HCT116 (cell line): ENCODE results near the gene BCL6. TPM values are rescaled to one million over a fixed set of nuclear protein-coding genes. Genes with fewer than 3 reads are reported as not detected.

Experiments
- ATAC-seq: fragments of 200-7000 bp; cut with Tn5 transposase; 2 replicates; pipeline ENCODE4 v1.9.1; 2020; ENCODE audit warnings: mild to moderate bottlenecking, moderate library complexity
- BruUV-seq: library from RNA; stranded (reverse); fragments of 400-500 nt; replicated peaks from 2 replicates; lab custom pipeline; 2021; lab: Mats Ljungman, UMichigan
- CTCF ChIA-PET: fragments of 300-600 bp; sonication (Branson Sonifier 250); formaldehyde crosslinking; loops from one replicate; lab custom pipeline; 2021; ENCODE audit warnings: antibody characterized with exemption; lab: Charles Lee
- POLR2A ChIA-PET: fragments of 300-600, 350-600 bp; sonication (Branson Sonifier 250); formaldehyde crosslinking; loops from one replicate; lab custom pipeline; 2021; ENCODE audit warnings: antibody characterized with exemption; lab: Charles Lee
- RAD21 ChIA-PET, 2 experiments: fragments of 300-600 bp; sonication (Branson Sonifier 250); formaldehyde crosslinking; loops; one replicate each; lab custom pipeline; 2023; ENCODE audit warnings: low total read pairs in 2 of 2; ENCODE audit not compliant: uncharacterized antibody in 2 of 2, unreplicated experiment in 2 of 2, low non-redundant PET in 1 of 2; lab: Charles Lee
- DNase-seq: peaks from one replicate; pipeline ENCODE4 v3.0.0-alpha.2; 2010; ENCODE audit warnings: low read depth, low spot score
- H2AFZ ChIP-seq: fragments of 200-600 bp; shearing (Covaris generic), sonication (generic); 2 replicates; pipeline ENCODE4 v1.6.1; 2017; ENCODE audit warnings: low read depth, mixed run types, mixed read lengths, antibody characterized with exemption, low read length; ENCODE audit not compliant: poor library complexity, severe bottlenecking
- H3K27ac ChIP-seq: 2 replicates; pipeline ENCODE4 v1.5.1; 2012; ENCODE audit warnings: low read depth, low read length
- H3K27me3 ChIP-seq: fragments of 200-600 bp; sonication (generic); 2 replicates; pipeline ENCODE4 v1.6.1; 2016; ENCODE audit warnings: mixed run types, low read length, mixed read lengths; ENCODE audit not compliant: insufficient read depth
- H3K36me3 ChIP-seq, 2 experiments: fragments of 200-500 bp in 1 of 2; fragments of 200-600 bp in 1 of 2; sonication (Bioruptor generic) in 1 of 2; sonication (generic) in 1 of 2; 2 replicates each; pipeline versions ENCODE4 v1.5.1 to v1.6.1; 2014 to 2016; ENCODE audit warnings: low read length in 2 of 2, inconsistent platforms in 1 of 2, mixed read lengths in 1 of 2, mixed run types in 1 of 2; ENCODE audit not compliant: insufficient read depth in 2 of 2, control insufficient read depth in 1 of 2
- H3K4me1 ChIP-seq, 2 experiments: fragments of 200-600 bp in 1 of 2; sonication (generic) in 1 of 2; 2 replicates each; pipeline versions ENCODE4 v1.5.1 to v1.6.1; 2012 to 2017; ENCODE audit warnings: low read length in 2 of 2, inconsistent platforms in 1 of 2, mild to moderate bottlenecking in 1 of 2, mixed read lengths in 1 of 2, mixed run types in 1 of 2, moderate library complexity in 1 of 2; ENCODE audit not compliant: insufficient read depth in 2 of 2, control insufficient read depth in 1 of 2
- H3K4me2 ChIP-seq: fragments of 200-600 bp; sonication (generic); 2 replicates; pipeline ENCODE4 v1.6.1; 2017; ENCODE audit warnings: mixed run types, low read length, mixed read lengths
- H3K4me3 ChIP-seq, 2 experiments: fragments of 200-600 bp in 1 of 2; sonication (generic) in 1 of 2; replicated peaks in 1 of 2; 2 replicates each; pipeline ENCODE4 v1.5.1; 2011 to 2016; ENCODE audit warnings: low read length in 2 of 2, control low read depth in 1 of 2, low read depth in 1 of 2, mild to moderate bottlenecking in 1 of 2, mixed read lengths in 1 of 2, mixed run types in 1 of 2
- H3K79me2 ChIP-seq: fragments of 200-600 bp; sonication (generic); 2 replicates; pipeline ENCODE4 v1.6.1; 2017; ENCODE audit warnings: mild to moderate bottlenecking, mixed run types, low read length, moderate library complexity, mixed read lengths; ENCODE audit not compliant: insufficient read depth
- H3K9ac ChIP-seq: fragments of 200-600 bp; sonication (generic); 2 replicates; pipeline ENCODE4 v1.6.1; 2016; ENCODE audit warnings: low read length, mixed read lengths
- H3K9me2 ChIP-seq: fragments of 200-600 bp; sonication (generic), shearing (Covaris generic); 2 replicates; pipeline ENCODE4 v1.6.1; 2017; ENCODE audit warnings: mixed run types, mild to moderate bottlenecking, moderate library complexity; ENCODE audit not compliant: insufficient read depth
- H3K9me3 ChIP-seq, 2 experiments: fragments of 200-500 bp in 1 of 2; fragments of 200-600 bp in 1 of 2; sonication (Bioruptor generic) in 1 of 2; sonication (generic) in 1 of 2; 2 replicates each; pipeline ENCODE4 v1.6.1; 2014 to 2017; ENCODE audit warnings: low read length in 2 of 2, mixed read lengths in 2 of 2, inconsistent platforms in 1 of 2, low read depth in 1 of 2, mild to moderate bottlenecking in 1 of 2, mixed run types in 1 of 2, moderate library complexity in 1 of 2; ENCODE audit not compliant: control insufficient read depth in 1 of 2, insufficient read depth in 1 of 2
- H4K20me1 ChIP-seq: fragments of 200-600 bp; sonication (generic), shearing (Covaris generic); 2 replicates; pipeline ENCODE4 v1.6.1; 2017; ENCODE audit warnings: mixed run types, mild to moderate bottlenecking, moderate library complexity; ENCODE audit not compliant: insufficient read depth
- CBX3 ChIP-seq: IDR thresholded peaks from 2 replicates; pipeline ENCODE4 v1.6.1; 2012; ENCODE audit warnings: low read depth
- EZH2phosphoT487 ChIP-seq: fragments of 200-600 bp; IDR thresholded peaks from 2 replicates; pipeline ENCODE4 v1.6.1; 2018; ENCODE audit warnings: antibody characterized with exemption, borderline replicate concordance
- JUND ChIP-seq: IDR thresholded peaks from 2 replicates; pipeline ENCODE4 v1.6.1; 2012
- RAD21 ChIP-seq: IDR thresholded peaks from 2 replicates; pipeline ENCODE4 v1.6.1; 2012; ENCODE audit warnings: low read depth, mild to moderate bottlenecking
- SP1 ChIP-seq: IDR thresholded peaks from 2 replicates; pipeline ENCODE4 v1.6.1; 2012; ENCODE audit warnings: low read depth
- YY1 ChIP-seq: IDR thresholded peaks from 2 replicates; pipeline ENCODE4 v1.6.1; 2011; ENCODE audit warnings: low read length, low read depth, moderate library complexity, mild to moderate bottlenecking; ENCODE audit not compliant: insufficient replicate concordance; ENCODE audit errors: extremely low read depth
- ZFX ChIP-seq: fragments of 450-650 bp; IDR thresholded peaks from 2 replicates; pipeline ENCODE4 v1.6.1; 2017
- ZNF274 ChIP-seq: fragments of 200-500 bp; sonication (Bioruptor generic); IDR thresholded peaks from 2 replicates; pipeline ENCODE4 v1.6.1; 2014; ENCODE audit warnings: mild to moderate bottlenecking, low read depth, low read length, inconsistent platforms
- intact Hi-C: fragments of 100-400 bp; cut with micrococcal nuclease; formaldehyde crosslinking; loops from 2 replicates; pipeline ENCODE4 v1.10.0; 2022
- total RNA-seq: library from RNA; stranded (reverse); gene quantifications from one replicate; pipeline ENCODE4 v1.2.1, GENCODE V29; 2021; ENCODE audit not compliant: unreplicated experiment
- TF ChIP-seq, protein P1 (sequence below): IDR thresholded peaks from 2 replicates; pipeline ENCODE4 v1.6.1; 2012
- TF ChIP-seq, protein P2 (sequence below): IDR thresholded peaks from 2 replicates; pipeline ENCODE4 v1.6.1; 2012; ENCODE audit warnings: low read depth
- TF ChIP-seq, protein P3 (sequence below), 3 experiments: fragments of 200-600 bp in 1 of 3; sonication (generic) in 1 of 3; IDR thresholded peaks in 2 of 3; conservative IDR thresholded peaks in 1 of 3; 2 replicates each; pipeline ENCODE4 v1.5.1; 2012 to 2017; ENCODE audit warnings: low read depth in 2 of 3, low read length in 2 of 3, antibody characterized with exemption in 1 of 3, borderline replicate concordance in 1 of 3, control low read depth in 1 of 3, mild to moderate bottlenecking in 1 of 3, mixed read lengths in 1 of 3, mixed run types in 1 of 3, moderate library complexity in 1 of 3; ENCODE audit not compliant: insufficient read depth in 1 of 3

Gene BCL6
- total RNA-seq, 1 experiment from 2014 or later = 17.5 TPM

DNA sequence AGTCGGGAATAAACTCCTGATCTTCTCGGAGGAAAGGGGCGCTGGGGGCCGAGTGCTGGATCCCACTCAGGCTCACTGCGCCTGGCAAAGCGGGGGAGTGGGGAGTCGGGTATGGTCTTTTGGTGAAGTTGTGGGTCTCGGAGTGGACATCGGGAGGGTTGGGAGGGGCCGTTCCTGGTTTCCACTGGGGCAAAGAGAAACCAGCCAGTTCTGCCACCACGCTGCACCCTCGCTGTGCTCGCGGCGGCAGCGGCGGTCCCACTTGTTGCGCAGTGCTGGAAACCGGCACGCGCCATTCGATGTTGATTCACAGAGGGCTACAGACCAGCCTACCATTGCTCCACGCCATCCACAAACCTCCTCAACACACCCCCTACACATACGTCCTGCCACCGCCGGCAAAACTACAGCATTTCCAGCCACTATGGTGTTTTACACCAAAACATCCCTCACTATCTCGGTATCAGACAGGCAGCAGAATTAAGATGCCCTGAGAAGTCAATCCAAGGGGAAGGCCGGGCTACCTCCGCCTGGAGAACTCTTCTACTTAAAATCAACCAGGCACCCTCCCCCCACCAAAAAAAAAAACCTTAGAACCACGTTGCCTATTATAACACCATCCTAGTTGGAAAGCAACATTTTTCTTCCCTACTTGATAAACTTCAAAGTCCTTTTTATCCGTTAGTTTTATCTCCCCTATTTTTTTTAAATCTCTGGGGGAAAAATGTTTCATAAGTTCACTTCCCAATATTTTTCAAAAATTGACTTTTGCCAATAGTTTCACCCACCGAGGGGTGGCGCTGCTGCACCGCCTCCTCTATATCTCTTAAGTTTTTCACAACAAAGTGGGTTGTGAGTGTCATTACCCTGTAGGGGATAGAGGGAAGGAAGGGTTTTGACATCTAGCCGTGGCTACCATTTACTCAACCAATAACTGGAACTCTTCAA, 3.6 kb downstream of the BCL6 start (continued):
- TF ChIP-seq, protein P1, sequence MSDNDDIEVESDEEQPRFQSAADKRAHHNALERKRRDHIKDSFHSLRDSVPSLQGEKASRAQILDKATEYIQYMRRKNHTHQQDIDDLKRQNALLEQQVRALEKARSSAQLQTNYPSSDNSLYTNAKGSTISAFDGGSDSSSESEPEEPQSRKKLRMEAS = no peak
- TF ChIP-seq SP1 (no peak), ZFX (no peak), RAD21 (no peak), ZNF274 (no peak), EZH2phosphoT487 (no peak), CBX3 (no peak)
- TF ChIP-seq, all 23 proteins: peak for 3

DNA sequence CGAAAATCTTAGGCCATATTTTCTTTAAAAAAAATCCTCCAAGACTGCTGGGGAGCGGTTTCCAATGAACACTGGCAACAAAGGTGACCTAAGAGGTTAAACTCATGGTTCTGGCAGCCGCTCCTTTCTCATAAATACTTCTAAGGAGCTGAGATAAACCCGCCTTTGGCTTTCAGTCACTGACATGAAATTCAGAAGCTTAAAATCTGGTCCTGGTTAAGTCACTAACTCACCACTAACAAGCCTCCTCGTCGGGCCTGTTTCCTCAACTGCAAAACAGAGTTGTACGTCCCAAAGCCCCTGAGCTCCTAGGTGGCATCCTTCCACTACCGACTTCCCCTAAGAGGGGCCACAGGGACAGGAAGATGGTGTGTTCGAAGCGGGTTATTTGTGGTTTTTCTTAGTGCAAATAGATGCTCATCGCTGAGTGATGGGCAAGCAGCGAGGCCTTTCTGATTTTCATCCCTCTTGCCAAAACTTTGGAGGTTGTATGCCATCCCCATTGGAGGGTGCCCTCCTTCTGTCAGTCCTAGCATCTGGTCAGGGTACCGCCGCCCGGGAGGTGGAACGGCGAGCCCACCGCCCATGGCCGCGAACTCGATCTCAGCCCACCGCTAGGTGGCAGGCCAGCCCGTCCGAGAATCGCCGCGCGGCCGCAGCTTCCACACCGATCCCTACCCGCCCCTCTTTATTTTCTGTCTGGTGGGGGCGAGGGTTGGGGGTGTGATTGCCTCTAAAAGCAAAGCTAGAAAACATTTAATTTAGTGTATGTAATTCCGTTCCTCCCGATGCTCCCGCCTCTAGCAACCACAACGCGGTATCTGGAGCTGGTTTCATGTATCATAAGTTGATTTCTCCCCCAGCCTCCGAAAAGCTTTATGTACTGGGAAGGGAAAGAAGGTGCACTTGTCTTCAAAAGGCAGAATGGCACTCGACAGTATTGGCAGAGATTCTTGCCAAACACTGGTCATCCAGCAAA, 4.6 kb downstream of the BCL6 start:
- ChIA-PET POLR2A (interaction anchor here (0.8 to 1.9 kb wide), 4 partner anchors 554 to 1213 kb away, joined by 3 to 15 read pairs (median 4); no protein-coding TSS in a partner anchor), RAD21 (interaction anchor here (0.7 to 2.1 kb wide), 3 partner anchors 833 to 1213 kb away, joined by 3 to 14 read pairs (median 6); no protein-coding TSS in a partner anchor), CTCF (interaction anchor here (0.6 to 4.2 kb wide), 36 partner anchors 8 to 1493 kb away, joined by 3 to 260 read pairs (median 4); no protein-coding TSS in a partner anchor)
- H3K36me3 ChIP-seq = no peaks in the 10 kb centered on the region
- H3K27ac ChIP-seq = peak overlapping the region; percentile 39
- peak overlapping the region; percentile 47 to 85 for H3K4me3 ChIP-seq
- peak; percentile 11; the same call in 1 of the 2 replicates for ATAC-seq
- BruUV-seq = no TSS peak
- H3K4me2 ChIP-seq = peak overlapping the region; percentile 97
- peaks cover 6% of the 10 kb centered on the region; the same call in 1 of the 2 replicates for H3K79me2 ChIP-seq
- no peaks in the 10 kb centered on the region for H3K9me2 ChIP-seq
- no peaks in the 10 kb centered on the region for H4K20me1 ChIP-seq
- peak overlapping the region; percentile 67 for H2AFZ ChIP-seq
- peak overlapping the region; percentile 71 for H3K9ac ChIP-seq
- H3K9me3 ChIP-seq = no peaks in the 10 kb centered on the region
- peaks cover 28 to 69% of the 10 kb centered on the region in 2 experiments for H3K4me1 ChIP-seq
- TF ChIP-seq, protein P2, sequence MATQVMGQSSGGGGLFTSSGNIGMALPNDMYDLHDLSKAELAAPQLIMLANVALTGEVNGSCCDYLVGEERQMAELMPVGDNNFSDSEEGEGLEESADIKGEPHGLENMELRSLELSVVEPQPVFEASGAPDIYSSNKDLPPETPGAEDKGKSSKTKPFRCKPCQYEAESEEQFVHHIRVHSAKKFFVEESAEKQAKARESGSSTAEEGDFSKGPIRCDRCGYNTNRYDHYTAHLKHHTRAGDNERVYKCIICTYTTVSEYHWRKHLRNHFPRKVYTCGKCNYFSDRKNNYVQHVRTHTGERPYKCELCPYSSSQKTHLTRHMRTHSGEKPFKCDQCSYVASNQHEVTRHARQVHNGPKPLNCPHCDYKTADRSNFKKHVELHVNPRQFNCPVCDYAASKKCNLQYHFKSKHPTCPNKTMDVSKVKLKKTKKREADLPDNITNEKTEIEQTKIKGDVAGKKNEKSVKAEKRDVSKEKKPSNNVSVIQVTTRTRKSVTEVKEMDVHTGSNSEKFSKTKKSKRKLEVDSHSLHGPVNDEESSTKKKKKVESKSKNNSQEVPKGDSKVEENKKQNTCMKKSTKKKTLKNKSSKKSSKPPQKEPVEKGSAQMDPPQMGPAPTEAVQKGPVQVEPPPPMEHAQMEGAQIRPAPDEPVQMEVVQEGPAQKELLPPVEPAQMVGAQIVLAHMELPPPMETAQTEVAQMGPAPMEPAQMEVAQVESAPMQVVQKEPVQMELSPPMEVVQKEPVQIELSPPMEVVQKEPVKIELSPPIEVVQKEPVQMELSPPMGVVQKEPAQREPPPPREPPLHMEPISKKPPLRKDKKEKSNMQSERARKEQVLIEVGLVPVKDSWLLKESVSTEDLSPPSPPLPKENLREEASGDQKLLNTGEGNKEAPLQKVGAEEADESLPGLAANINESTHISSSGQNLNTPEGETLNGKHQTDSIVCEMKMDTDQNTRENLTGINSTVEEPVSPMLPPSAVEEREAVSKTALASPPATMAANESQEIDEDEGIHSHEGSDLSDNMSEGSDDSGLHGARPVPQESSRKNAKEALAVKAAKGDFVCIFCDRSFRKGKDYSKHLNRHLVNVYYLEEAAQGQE = no peak
- TF ChIP-seq, protein P3, sequence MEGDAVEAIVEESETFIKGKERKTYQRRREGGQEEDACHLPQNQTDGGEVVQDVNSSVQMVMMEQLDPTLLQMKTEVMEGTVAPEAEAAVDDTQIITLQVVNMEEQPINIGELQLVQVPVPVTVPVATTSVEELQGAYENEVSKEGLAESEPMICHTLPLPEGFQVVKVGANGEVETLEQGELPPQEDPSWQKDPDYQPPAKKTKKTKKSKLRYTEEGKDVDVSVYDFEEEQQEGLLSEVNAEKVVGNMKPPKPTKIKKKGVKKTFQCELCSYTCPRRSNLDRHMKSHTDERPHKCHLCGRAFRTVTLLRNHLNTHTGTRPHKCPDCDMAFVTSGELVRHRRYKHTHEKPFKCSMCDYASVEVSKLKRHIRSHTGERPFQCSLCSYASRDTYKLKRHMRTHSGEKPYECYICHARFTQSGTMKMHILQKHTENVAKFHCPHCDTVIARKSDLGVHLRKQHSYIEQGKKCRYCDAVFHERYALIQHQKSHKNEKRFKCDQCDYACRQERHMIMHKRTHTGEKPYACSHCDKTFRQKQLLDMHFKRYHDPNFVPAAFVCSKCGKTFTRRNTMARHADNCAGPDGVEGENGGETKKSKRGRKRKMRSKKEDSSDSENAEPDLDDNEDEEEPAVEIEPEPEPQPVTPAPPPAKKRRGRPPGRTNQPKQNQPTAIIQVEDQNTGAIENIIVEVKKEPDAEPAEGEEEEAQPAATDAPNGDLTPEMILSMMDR (IDR thresholded peaks at IDR 0.05 in 2 of 3, conservative IDR thresholded peaks at IDR 0.05 in 1 of 3; ENCODE audit: borderline replicate concordance in 1 of 3, insufficient read depth in 1 of 3, low read depth in 2 of 3, low read length in 2 of 3) = peak in 2 of 3 experiments; percentile 82 to 90; a peak in 4 of 6 replicates
- no peak for TF ChIP-seq SP1
- no peak for TF ChIP-seq JUND
- peak; percentile 26 for TF ChIP-seq YY1
- TF ChIP-seq, all 23 proteins: peak for 2
- intact Hi-C loops = loop anchor here (5.0 to 10.0 kb wide), 5 partner anchors 224 to 1007 kb away; no protein-coding TSS in a partner anchor
- no peaks in the 10 kb centered on the region for H3K27me3 ChIP-seq
- no peak for DNase-seq
